ENCODE results near the gene DCUN1D4.

The DCUN1D4 gene

GRCh38 chr4:51842554-51843308 is at the start of gene DCUN1D4:
Gene DCUN1D4 (plus strand): TSS chr4:51843153. CDS start chr4:51843243, 90 bp downstream.
- peak; percentile 95 to 98 (median 97) for DNase-seq

GRCh38 chr4:51820443-51821234 is 22.3 kb upstream of the DCUN1D4 start:
- no peak for DNase-seq

GRCh38 chr4:51825341-51825740 is 17.6 kb upstream of the DCUN1D4 start:
- DNase-seq = no peak

DNA sequence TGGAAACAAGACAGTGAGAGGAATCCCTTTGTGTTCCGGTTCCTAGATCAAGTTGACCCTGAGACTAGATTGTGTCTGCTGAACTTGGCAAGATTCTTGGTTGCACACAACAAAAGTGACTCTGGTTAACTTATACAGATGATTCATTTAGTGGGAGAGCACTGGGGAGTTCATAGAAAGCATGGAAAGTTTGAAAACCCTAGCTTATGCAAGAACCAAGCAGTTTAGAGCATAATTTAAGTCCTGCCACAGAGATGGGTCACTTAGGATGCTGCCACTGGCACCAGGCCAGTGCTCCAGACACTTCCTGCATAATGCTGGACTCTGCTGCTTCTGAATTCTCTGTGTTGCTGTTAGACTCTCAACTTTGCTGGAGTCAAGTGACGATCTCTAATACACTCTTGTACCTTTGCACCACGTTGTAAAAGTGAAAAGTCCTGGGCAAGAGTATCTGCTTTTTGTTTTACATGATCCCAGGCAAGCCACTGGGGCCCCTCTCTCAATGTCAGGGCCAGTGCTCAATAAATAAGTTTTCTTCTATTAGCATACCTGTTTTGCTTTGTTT is 12.7 kb upstream of the DCUN1D4 start:
- no peak for DNase-seq

DNA sequence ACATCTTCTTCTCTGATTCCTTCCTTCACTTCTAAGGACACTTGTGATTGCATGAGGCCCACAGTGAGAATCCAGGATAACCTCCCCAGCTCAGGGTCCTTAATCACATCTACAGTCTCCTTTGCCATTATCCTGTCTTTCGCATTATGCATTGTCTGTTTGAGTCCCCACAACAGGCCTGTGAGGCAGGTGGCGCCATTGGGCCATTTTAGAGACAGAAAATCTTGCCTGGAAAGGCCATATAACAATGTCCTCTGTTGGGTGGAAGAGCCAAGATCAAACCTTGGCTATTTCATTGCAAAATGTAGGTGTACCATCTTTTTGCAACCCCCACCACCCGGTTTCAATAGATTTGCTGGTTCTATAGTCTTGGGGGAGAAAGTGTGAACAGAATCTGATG is 11.8 kb upstream of the DCUN1D4 start:
- peak; percentile 27 to 36 (median 30) for DNase-seq

DNA sequence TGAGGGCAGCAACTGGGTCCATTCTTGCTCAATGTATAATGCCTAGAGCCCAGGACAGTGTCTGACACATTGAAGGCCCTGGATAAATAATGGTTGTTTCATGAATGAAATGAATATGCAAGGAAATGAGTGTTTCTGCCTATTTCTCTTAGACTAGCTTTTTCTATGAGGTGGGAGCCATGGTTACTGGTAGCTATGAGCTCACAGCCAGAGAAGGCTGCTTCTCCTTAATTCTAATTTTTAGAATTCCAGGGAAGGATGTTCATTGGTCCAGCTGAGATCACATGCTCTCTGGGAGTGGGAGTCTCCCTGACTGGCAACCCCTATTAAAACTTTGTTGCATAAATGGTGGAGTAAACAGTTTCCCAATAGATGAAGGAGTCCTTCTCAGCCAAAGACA is 9.7 kb upstream of the DCUN1D4 start:
- DNase-seq = no peak

- no peak for DNase-seq
These were observed 7.9 kb upstream of the DCUN1D4 start for GRCh38 chr4:51835079-51835478.

GRCh38 chr4:51835855-51836254 is 7.1 kb upstream of the DCUN1D4 start:
- no peak for DNase-seq

- no peak for DNase-seq
These were observed 6.4 kb upstream of the DCUN1D4 start for GRCh38 chr4:51836549-51836948.

DNA sequence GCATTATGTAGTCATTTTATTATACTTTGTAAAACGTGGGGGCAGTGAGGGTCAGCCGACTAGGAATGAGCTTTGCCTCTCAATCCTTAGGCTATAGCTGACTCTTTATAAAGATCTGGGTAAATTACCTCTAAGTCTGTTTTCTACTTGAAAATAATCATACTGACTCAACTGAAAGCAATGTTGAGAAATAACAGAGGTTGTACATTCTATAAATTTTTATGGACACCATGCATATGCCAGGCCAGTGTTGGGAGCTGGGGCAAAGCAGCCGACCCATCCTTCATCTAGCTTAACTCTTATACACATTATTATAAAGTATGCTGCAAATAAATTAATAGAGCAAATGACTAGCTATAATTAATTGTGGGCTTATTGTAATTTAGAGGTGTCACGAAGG is 2.2 kb upstream of the DCUN1D4 start:
- DNase-seq = no peak

DNA sequence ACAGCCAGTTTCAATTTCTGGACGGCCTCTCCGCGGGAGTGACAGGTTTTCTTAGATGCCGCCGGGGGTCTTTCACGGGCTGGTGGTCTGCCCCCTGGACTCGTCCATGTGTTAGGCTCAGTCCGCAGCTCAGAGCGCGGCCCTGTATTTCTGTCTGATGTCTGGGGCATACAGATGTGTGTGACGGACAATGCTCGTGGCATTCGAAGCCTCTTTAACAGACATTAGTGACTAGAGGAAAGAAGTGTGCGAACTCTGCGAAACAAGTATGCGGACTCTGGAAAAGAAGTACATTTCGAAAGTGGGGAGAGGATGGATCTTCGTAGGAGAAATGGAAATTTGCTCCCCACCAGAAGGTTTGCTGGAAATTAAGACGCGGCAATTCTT is 793 bp upstream of the DCUN1D4 start:
- DNase-seq = no peak

GRCh38 chr4:51843309-51844152 is 578 bp downstream of the DCUN1D4 start:
- DNase-seq = peak; percentile 42 to 70 (median 53)

DNA sequence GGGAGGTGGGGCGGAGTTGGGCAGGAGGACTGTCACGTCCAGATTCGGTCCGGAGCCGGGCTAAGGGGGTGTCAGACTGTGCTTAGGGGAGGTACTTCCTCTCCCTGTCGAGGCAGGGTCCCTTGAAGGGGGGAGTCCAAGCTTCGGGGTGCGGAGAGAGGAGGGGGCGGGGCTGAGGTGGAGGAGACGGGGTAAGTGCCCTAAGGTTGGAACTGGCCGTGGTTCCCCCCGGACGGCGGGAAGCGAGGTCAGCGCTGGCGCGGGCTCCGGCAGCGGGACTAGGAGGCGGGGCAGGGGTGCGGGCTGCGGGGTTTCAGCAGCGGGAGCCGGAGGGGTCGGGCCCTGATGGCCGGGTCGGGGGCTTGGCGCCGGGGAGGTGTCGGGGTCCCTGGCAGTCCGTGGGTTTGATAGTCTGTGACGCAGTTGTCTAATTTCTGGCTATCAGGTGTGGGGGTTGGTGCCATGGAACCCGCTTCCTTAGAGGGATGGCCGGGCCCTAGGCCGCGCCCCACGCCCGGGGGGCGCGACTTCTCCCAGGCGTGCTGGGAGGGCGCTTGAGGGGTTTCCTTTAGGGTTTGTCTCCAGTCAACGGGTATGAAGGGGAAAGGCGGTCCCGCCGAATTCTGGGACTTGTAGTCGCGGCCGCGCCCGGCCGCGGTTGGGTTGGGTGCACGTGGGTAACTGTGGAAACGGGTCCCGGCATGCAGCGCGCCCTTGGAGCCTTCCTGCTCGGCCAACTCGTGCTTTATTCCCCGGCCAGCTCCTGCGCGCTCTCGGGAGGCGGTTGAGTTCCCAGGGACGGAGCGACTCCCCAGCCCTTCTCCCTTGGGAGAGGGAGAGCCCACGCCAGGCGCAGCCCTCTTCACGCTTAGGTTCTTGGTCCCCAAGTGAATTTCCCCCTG is 1.5 kb downstream of the DCUN1D4 start:
- peak; percentile 43 to 67 (median 54) for DNase-seq

GRCh38 chr4:51845055-51845426 is 2.1 kb downstream of the DCUN1D4 start:
- no peak for DNase-seq

DNA sequence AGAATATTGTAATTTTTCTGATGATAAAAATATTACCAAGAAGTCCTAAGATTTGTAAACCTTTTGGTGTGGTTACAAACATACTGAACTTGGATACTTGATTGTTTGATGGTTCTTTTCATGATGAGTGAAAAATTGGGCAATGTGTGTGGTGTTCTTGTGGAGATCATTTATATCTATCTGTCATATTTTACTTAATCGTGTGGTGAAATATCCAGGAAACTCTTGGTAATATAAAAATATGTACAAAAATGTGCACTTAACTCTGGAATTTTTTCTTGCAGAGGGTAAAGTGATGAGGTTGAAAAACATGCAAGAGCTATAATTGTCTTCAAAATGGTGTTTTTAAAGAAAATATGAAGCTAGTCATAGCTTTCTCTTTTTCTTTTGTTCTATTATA is 2.8 kb downstream of the DCUN1D4 start:
- no peak for DNase-seq

GRCh38 chr4:51849430-51849829 is 6.5 kb downstream of the DCUN1D4 start:
- DNase-seq = no peak

DNA sequence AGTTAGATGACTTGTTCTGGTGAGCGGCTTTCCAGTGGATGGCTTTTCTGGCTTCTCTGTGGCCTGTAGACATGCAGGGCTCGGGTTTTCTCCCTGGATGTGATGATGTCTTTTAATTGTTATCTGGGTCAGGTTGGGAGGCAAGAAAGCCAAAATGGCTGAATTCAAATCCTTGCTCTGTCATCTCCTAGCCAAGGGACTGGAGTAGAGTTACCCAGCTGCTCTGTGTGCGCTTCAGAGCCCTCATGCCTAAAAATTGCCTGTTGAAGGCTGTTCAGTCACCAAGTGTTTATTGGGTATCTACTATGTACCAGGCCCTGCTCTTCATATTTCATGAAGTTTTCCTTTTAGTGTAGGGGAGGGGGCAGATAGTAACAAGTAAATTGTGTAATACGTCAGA is 7.3 kb downstream of the DCUN1D4 start:
- DNase-seq = no peak

DNA sequence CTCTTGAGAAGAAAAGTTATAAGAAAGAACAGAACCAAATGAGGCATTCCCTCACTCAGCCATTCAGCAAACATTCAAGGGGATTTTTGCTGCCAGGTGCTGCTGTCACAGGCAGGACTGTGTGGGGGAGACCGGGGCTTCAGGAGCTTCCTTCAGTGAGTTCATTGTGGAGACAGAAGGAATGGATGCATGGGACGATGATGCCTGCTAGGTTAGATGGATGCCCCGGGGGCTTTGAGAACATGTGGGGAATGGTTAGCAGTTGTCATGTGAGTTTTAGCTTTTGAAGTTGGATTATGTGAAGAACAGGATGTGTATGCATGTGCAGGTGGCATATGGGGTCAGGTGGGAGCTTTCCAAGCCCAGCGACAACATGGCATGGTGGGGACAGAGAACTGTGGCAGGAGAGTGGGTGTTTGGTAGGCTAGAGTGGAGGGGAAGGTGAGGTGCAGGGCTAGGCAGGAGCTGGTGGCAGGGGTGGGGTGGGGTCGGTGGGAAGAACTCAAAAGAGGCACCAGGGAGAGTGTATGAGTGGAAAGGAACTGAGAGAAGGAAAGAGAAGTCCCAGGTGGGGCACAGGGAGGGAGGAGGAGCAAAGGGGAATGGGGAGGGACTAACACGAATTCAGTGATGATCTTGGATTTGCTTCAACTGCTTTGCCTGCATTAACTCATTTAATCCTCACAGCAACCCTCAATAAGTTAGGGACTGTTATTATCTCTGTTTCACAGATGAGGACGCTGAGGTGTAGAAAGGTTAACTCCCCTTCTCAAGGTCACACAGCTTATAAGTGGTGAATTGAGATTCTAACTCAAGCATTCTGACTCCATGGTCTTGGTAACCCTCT is 8.4 kb downstream of the DCUN1D4 start:
- DNase-seq = no peak

DNA sequence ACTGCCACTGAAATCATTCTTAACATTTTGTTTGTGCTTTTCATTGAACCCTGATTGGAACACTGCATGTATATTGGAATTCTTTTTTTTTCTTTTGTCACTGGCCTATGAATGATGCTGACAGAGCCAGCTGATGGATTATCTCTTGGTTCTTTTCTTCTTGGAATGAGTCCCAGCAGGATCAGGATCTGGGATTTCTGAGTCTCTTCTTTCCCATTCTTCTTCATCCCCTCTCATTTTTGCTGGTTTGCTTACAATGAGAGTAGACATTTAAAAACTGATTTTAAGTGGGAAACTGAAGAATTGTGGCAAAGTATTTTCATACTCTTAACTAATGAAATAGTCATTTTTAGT is 9.0 kb downstream of the DCUN1D4 start:
- no peak for DNase-seq

DNA sequence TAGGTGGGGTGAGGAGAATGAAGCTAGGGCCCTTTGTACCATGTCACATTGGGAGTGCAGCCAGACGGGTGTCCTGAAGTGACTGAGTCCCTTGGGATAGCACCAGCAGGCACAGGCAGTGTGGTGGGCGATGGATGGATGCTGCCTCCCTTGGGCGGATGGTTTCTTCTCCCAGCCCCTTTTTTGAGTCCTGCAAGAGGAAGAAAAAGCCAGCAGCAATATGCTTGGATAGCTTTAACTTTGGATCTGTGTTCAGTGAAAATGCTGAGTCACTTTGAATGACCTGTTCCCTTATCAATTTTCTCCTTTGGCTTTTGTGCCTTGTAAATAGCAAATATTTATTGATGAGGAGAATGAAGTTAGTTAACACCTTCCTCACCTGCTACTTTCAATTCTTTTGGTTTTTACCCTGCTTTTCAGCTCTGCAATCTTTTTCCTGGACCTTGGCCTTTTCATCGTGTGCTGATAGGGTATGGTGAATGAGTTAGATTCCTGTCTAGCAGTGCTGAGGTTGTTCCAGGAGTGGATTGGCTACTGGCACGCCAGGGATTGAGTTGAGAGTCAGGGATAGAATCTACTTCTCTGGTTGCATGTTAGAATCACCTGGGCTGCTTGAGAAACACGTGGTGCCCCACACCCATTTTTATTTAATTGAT is 10.2 kb downstream of the DCUN1D4 start:
- DNase-seq = no peak

DNA sequence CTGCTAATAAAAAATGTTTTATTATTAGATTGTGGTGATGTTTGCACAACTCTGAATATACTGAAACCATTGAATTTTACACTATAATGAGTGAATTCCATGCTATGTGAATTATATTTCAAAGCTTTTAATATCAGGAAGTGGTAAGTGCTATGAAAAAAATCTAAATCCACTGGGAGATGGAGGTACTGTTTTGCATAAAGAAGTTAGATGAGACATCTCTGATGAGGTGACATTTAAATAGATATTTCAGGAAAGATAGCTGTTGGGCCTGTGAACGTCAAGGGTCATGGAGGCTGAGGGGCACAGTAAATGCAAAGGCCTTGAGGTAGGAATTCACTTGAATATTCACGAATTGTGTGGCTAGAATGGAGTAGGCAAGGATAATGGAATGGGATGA is 12.3 kb downstream of the DCUN1D4 start:
- no peak for DNase-seq

All from activated CD4-positive, CD25-positive, alpha-beta regulatory T cell (primary cell).